ENCODE results near the gene POLR1H.

The POLR1H gene

DNA sequence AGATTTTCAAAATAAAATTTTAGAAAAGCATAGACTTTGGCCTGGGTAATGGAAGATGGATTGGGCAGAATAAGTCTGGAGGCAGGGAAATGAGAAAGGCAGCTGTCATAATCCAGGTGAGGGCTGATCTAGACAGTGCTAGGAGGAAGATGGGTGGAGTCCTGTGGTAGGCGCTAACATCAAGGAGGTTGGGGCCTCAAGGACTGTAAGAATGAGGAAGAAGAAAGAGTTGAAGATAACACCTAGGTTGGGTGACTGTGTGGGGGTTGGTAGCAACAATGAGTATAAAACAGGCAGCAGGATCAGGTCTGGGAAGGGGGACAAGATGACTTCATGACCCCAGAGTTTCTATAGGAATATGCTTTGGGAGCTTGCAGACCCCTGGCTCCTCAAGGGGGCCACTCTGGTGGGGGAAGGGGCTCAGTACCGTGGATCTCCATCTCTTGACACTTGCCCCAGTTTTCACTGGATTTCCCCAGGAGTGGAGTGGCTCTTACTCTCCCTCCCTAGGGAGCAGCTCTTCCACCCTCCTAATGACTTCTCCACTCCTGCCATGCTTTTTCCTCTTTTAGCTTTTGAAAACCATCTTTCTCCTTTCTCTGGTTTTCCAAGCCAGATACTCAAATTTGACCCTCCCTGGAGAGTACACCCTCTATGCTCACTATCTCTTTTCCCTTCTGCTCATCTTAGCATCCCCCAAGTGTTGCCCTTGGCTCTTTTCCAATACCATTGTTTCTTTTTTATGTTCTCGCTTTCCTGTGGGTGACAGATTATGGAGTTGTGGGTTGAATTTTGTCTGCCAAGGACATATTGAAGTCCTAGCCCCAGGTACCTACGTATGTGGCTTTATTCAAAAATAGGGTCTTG, 37.1 kb downstream of the POLR1H start:
- no peak for DNase-seq

DNA sequence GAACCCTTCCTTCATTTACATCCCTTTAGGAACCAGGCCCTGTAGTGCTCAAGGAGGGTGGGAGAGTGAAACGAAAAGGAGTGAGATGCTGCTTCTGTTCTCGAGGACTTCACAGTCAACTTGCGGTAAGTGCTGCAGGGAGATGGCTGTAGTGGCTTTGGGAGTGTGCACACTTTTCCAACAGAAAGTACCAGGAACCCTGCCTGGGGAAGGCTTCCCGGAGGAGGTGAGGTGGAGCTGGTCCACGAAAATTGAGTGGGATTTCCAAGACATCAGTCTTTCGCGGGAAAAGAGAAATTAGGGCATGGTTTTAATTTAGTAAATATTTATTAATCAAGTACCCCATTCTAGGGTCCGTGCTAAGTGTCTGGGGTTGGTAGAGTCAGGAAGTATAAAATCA, 39.1 kb downstream of the POLR1H start:
- DNase-seq: no peak

DNA sequence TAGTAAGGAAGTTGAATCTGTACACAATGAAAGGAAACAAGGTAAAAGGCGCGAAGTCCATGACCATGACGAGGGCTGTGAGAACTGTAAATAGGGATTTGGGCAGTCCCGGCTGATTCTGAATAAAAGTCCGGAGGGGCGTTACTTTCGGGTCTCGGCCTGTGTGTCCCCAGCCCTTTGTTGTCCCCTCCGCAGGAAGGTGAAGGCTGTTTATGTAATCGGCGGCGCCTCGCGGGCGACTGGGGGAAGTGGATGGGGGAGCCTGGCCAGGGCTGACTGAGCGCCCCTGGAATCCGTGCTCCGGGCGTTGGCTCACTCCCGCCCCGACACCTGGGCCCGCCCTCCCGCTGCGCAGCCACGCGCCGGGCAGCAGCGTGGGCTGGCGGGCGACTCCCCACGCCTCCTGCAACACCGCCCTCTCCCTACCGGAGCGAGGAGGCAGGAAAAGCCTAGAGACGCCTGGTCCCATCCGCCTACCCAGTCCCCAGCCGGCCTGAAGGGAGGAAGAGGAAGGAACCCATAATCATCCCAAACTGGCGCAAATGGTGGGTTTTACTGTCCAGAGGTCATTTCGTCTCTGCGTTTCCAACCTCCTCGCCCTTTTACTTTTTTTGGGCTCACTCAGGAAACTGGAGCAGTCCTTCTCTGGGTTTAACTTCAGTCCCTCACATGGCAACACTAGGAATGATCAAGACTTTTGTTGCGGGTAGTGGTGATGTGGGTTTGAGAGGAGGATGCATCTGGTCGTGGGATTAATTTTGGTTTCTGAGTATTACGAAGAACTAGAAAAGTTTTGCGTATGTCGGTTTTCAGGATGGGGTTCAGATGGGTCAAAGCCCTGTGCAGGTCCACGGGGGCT, 39.7 kb downstream of the POLR1H start:
- no peak for DNase-seq

DNA sequence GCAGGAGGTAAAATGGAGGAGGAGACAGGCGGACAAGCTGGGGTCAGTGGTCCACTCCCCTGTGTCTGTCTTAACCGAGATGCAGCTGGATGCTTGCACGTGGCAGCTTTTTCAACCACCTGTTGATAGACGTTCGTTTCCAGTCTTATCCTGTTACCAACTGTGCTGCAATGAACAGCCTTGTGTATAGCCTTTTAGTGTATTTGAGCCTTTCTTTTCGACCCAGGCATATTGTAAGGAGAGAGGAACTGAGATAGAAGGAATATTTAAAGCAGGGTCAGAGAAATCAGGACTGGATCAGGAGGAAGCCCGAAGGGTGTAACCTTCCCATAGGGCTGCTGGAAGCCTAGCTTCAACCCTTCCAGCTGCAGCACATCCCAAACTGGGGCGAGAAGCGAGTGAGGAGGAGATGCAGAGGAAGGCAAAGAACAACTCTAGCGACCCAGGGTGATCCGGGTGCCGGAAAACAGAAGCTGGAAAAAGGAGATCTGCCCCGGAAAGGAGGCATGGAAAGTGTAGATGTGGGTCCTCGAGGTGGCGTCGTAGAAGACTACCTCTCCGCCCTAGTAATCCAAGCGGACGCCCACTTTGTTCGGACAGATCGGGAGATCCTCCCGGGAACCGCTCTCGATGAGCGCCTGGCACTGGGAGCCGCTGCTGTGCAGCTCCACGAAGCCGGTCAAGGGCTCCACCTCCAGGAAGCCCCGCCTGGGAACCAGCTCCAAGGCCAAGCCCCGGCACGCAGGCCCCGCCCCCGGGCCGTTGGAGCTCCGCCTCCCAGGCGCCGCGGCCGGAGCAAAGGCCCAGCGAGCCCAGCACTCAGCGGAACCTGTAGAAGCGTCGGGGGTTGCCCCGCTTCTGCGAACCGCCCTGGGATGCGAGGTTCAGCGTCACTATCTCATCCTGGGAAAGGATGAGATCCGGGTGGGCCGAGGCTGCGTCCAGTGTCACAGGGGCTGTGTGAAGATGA, 40.7 kb downstream of the POLR1H start:
- DNase-seq: peak; percentile 51

DNA sequence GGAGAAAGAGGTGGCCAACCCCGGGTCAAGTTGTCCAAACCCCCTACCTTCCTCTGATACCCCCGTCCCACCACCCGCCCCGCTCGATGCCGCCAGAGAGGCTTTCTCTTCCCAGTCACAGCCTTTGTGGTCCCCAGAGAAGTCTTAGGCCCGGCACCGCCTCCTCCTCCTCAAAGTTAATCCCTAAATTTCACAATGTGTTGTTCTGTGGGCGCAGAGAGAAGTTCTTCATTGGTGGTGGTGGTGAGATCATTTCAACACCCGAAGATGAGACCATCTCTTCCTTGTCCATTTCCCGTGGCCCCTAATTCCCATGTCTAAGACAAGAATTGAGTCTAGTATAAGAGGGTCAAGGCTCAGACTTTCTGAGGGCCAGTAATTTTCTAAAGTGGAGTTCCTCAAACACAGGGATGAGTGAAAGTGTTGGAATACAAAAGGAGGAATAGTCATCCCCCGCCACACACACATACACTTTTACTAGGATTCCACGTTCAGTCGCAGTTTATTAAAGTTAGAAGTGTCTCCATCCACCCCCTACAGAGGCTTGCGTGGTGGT, 41.4 kb downstream of the POLR1H start:
- no peak for DNase-seq

DNA sequence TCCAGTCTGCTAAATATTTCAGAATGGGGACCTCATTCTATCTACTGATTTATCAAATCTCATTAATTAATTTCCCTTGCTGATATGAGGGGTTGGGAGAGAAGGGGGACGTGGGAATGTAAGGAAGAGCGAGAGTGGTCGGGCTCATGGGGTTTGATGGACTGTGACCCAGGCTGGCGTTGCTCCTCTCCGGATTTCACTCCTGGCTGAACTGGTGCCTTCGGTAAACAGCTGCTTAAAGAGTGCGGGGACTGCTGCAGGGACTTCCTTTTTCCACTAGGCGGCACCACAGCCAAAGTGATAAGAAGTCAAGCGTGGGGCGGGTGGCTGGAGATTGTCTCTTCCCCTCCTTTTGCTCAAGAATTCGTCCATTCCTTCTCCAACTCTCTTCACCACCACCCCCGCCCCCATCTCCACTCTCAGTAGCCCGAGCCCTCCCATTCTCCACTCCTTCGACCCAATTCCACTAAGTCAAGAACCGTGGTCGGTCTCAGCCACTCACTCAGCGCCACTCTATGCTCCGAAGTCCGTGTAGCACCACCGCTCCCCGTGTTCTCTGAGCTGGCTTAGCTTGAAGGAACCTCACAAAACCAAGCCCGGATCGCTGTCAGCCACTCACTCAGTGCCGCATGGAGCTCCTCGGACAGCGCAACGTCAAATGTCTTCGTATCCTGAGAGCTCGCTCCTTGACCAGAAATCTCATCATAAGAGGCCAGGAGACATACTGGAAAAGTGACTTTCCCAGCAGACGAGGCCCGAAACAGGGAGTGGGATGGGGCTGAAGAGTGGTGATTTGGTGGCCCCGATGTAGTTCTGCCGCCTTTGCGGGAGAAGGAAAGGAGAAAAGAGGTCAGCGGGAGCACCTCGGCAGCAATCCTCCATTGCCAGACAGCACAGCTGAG, 42.2 kb downstream of the POLR1H start:
- peak; percentile 64 for DNase-seq

DNA sequence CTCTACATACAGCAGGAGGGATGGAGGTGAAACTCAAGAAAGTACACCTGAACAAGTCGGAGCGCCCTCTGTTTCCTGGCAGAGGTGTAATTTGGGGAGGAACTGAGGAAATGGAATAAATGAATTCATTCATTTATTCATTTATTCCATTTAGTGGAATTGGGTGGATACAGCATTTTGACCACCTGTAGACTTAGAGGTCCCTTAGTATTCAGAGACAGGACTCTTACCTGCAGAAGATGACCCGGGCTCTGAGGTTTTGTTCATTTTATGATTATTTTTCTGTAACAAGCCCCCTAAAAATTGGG, 42.8 kb downstream of the POLR1H start:
- no peak for DNase-seq

DNA sequence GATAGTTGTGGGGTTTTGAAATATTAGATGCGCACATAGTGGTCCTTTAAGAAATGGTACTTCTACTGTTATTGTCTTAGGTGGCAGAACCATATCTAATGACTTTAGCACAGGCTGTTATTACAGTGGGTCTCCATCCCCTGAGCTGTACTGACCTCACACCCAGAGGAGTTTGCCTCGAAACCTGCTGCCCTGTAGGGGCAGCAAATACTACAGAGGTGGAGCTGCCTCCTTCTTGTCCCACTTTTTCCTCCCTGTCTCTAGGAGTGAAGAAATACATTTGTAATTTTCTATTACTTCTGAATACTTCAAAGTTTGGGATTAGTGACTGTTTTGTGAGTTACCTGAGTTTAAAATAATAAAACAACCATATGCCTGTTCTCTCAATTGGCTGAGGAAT, 43.6 kb downstream of the POLR1H start:
- no peak for DNase-seq

DNA sequence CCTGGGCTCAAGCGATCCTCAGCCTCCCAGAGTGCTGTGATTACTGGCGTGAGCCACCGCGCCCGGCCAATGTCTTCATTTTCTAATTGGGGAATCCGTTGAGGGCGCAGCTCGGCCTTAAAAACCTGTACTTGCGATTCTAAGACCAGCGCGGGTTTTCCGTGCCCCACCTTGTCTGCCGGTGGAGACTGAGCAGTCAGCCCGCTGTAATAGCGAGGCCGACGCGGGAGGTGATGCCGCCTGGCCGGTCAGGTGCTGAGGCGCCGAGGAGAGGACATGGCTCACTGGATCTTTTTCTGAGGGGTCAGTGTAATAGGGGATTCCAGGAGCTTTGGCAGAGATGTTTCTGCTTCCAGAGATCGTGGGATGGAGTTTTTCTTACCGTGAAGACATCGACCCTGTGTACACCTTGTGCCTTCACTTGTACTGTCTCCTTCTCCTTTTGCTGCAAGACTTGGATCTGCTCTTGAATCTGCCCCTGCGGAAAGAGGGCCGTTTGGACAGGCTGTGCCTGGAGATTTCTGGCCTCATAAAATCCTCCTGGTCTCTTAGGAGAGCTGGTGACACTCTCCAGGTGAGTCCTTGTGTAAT, 50.3 kb downstream of the POLR1H start:
- no peak for DNase-seq

DNA sequence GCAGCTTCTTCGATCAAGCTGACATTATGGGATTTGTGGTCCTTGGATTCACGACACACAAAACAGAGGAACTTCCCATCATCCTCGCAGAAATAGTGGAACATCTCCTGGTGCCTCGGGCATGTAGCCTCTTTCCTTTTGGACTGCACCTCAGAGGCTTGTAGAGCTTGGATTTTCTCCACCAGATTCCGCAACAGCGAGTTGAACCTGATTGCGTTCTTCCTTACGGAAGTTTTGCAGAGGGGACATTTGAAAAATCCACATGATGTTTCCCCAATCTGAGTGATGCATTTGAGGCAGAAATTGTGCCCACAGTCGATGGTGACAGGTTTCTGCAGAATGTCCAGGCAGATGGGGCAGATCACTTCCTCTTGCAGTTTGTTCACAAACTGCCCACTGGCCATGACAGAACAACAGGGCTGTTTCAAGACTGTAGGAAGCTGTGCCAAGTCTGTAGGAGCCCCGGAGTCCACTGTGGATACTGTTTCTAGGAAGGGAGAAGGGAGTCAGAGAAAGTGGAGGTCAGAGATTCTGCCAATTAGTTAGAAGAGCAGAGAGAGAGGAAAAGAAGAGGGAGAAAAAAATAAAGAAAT, 51.4 kb downstream of the POLR1H start:
- DNase-seq: no peak

DNA sequence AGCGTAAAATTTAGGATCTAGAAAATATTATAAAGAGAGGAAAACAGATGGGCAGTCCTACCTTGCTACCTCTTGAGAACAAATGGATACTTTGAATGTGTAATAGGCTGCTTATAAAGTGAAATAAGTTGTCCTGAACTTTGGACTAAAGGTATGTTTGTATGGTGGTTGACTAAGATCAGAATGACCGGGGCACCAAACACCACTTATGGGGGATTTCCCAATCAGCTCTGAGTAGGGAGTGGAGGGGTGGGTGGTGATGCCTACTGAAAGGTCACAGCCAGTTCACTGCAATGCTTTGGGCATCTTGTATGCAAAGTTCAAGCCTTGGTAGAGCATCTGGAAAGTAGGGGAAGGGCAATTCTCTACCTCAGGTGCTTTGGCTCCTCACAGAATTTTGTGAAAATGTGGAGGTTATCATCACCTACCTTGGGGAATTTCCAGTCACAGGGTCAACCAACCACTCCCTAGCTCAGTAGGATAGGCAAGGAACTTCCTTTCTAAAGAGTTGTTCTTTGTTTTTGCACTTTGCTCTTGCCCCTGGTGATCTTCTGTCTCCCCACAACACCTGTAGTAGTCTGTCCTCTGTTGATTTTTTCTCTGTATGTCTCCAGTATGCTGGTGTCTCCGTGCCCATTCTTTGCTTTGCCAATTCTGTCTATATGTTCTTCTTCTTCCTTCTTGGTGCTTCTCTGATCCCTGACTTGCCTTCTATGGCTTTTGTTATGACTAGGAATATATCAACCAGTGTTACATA, 52.1 kb downstream of the POLR1H start, which contains the start of gene TRIM31:
TRIM31 (minus strand) TSS at position 88 of the 757 bp plus-strand sequence. CDS start 285 bp downstream, outside the sequence.
- no peak for DNase-seq

DNA sequence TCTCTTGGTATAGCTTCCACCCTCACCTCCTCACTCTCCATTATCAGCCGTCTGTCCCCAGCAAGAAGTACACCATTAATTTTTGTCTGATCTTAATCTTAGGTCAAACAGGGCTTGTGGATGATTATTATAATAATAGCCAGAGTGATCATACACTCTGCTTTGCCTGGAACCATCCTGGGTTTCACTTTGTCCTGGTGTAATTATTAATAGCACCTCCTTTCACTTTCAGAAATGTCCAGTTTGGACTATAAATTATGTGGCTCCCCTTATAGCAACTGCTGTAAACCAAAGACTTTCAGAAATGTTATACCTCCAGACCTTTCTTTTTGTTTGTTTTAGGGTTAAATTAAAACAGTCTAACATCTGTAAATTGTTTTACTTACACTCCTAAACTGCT, 52.8 kb downstream of the POLR1H start:
- no peak for DNase-seq

Data from activated CD4-positive, CD25-positive, alpha-beta regulatory T cell treated with anti-CD3 and anti-CD28 coated beads, Interleukin-2, amount 50 U/mL, for 72 hours (primary cell).